ENCODE data around the gene RASGEF1B.

RASGEF1B gene

GRCh38 chr4:81508411-81509185 is 36.9 kb upstream of the RASGEF1B start:
- Histone ChIP-seq H3K4me1 (ENCODE audit: control insufficient read depth, insufficient read depth, low read length) (no peaks in the 10 kb centered on the region), H3K27me3 (ENCODE audit: control insufficient read depth, insufficient read depth, low read length) (peaks cover 10% of the 10 kb centered on the region), H3K4me3 (ENCODE audit: low read length) (no peak overlapping the region), H3K36me3 (ENCODE audit: insufficient read depth, low read length) (no peaks in the 10 kb centered on the region), H3K4me2 (ENCODE audit: low read length) (no peak overlapping the region), H3K9me3 (replicated peaks; ENCODE audit: low read length) (no peaks in the 10 kb centered on the region), H3K9ac (ENCODE audit: low read depth, low read length) (no peak overlapping the region)

GRCh38 chr4:81507530-81507929 is 35.8 kb upstream of the RASGEF1B start:
- H3K4me1 ChIP-seq (ENCODE audit: control insufficient read depth, insufficient read depth, low read length) = no peaks in the 10 kb centered on the region
- no peaks in the 10 kb centered on the region for H3K36me3 ChIP-seq (ENCODE audit: insufficient read depth, low read length)
- H3K4me3 ChIP-seq (ENCODE audit: low read length) = no peak overlapping the region
- no peak overlapping the region for H3K9ac ChIP-seq (ENCODE audit: low read depth, low read length)
- no peak overlapping the region for H3K4me2 ChIP-seq (ENCODE audit: low read length)
- peaks cover 10% of the 10 kb centered on the region for H3K27me3 ChIP-seq (ENCODE audit: control insufficient read depth, insufficient read depth, low read length)
- no peaks in the 10 kb centered on the region for H3K9me3 ChIP-seq (replicated peaks; ENCODE audit: low read length)

- H3K9me3 ChIP-seq (replicated peaks; ENCODE audit: low read length) = no peaks in the 10 kb centered on the region
- no peak overlapping the region for H3K4me2 ChIP-seq (ENCODE audit: low read length)
- H3K4me3 ChIP-seq (ENCODE audit: low read length) = no peak overlapping the region
- H3K4me1 ChIP-seq (ENCODE audit: control insufficient read depth, insufficient read depth, low read length) = no peaks in the 10 kb centered on the region
- no peaks in the 10 kb centered on the region for H3K36me3 ChIP-seq (ENCODE audit: insufficient read depth, low read length)
- H3K27me3 ChIP-seq (ENCODE audit: control insufficient read depth, insufficient read depth, low read length) = peaks cover 5% of the 10 kb centered on the region
- H3K9ac ChIP-seq (ENCODE audit: low read depth, low read length) = no peak overlapping the region
Measured at GRCh38 chr4:81506731-81507130, 35.0 kb upstream of the RASGEF1B start.

GRCh38 chr4:81505726-81506125 is 34.0 kb upstream of the RASGEF1B start:
- Histone ChIP-seq H3K4me1 (ENCODE audit: control insufficient read depth, insufficient read depth, low read length) (no peaks in the 10 kb centered on the region), H3K9ac (ENCODE audit: low read depth, low read length) (no peak overlapping the region), H3K27me3 (ENCODE audit: control insufficient read depth, insufficient read depth, low read length) (peaks cover 11% of the 10 kb centered on the region), H3K4me3 (ENCODE audit: low read length) (no peak overlapping the region), H3K36me3 (ENCODE audit: insufficient read depth, low read length) (no peaks in the 10 kb centered on the region), H3K4me2 (ENCODE audit: low read length) (no peak overlapping the region), H3K9me3 (replicated peaks; ENCODE audit: low read length) (no peaks in the 10 kb centered on the region)

GRCh38 chr4:81505004-81505598 is 33.4 kb upstream of the RASGEF1B start:
- no peaks in the 10 kb centered on the region for H3K9me3 ChIP-seq (replicated peaks; ENCODE audit: low read length)
- H3K36me3 ChIP-seq (ENCODE audit: insufficient read depth, low read length) = no peaks in the 10 kb centered on the region
- H3K9ac ChIP-seq (ENCODE audit: low read depth, low read length) = no peak overlapping the region
- H3K4me3 ChIP-seq (ENCODE audit: low read length) = no peak overlapping the region
- peaks cover 11% of the 10 kb centered on the region for H3K27me3 ChIP-seq (ENCODE audit: control insufficient read depth, insufficient read depth, low read length)
- H3K4me1 ChIP-seq (ENCODE audit: control insufficient read depth, insufficient read depth, low read length) = no peaks in the 10 kb centered on the region
- H3K4me2 ChIP-seq (ENCODE audit: low read length) = peak overlapping the region; percentile 36

GRCh38 chr4:81504112-81505003 is 32.7 kb upstream of the RASGEF1B start:
- peaks cover 11% of the 10 kb centered on the region for H3K27me3 ChIP-seq (ENCODE audit: control insufficient read depth, insufficient read depth, low read length)
- no peaks in the 10 kb centered on the region for H3K36me3 ChIP-seq (ENCODE audit: insufficient read depth, low read length)
- no peaks in the 10 kb centered on the region for H3K4me1 ChIP-seq (ENCODE audit: control insufficient read depth, insufficient read depth, low read length)
- no peaks in the 10 kb centered on the region for H3K9me3 ChIP-seq (replicated peaks; ENCODE audit: low read length)
- no peak overlapping the region for H3K4me2 ChIP-seq (ENCODE audit: low read length)
- no peak overlapping the region for H3K4me3 ChIP-seq (ENCODE audit: low read length)
- H3K9ac ChIP-seq (ENCODE audit: low read depth, low read length) = no peak overlapping the region

- Histone ChIP-seq H3K36me3 (ENCODE audit: insufficient read depth, low read length) (no peaks in the 10 kb centered on the region), H3K4me1 (ENCODE audit: control insufficient read depth, insufficient read depth, low read length) (no peaks in the 10 kb centered on the region), H3K27me3 (ENCODE audit: control insufficient read depth, insufficient read depth, low read length) (peaks cover 6% of the 10 kb centered on the region), H3K4me2 (ENCODE audit: low read length) (no peak overlapping the region), H3K9me3 (replicated peaks; ENCODE audit: low read length) (no peaks in the 10 kb centered on the region), H3K9ac (ENCODE audit: low read depth, low read length) (no peak overlapping the region), H3K4me3 (ENCODE audit: low read length) (no peak overlapping the region)
Measured at GRCh38 chr4:81503586-81503985, 31.9 kb upstream of the RASGEF1B start.

- H3K4me1 ChIP-seq (ENCODE audit: control insufficient read depth, insufficient read depth, low read length) = no peaks in the 10 kb centered on the region
- no peaks in the 10 kb centered on the region for H3K9me3 ChIP-seq (replicated peaks; ENCODE audit: low read length)
- H3K4me3 ChIP-seq (ENCODE audit: low read length) = no peak overlapping the region
- no peaks in the 10 kb centered on the region for H3K36me3 ChIP-seq (ENCODE audit: insufficient read depth, low read length)
- no peak overlapping the region for H3K9ac ChIP-seq (ENCODE audit: low read depth, low read length)
- H3K4me2 ChIP-seq (ENCODE audit: low read length) = no peak overlapping the region
- H3K27me3 ChIP-seq (ENCODE audit: control insufficient read depth, insufficient read depth, low read length) = peaks cover 6% of the 10 kb centered on the region
Measured at GRCh38 chr4:81502564-81502963, 30.9 kb upstream of the RASGEF1B start.

GRCh38 chr4:81499840-81500239 is 28.1 kb upstream of the RASGEF1B start:
- H3K9ac ChIP-seq (ENCODE audit: low read depth, low read length) = no peak overlapping the region
- H3K9me3 ChIP-seq (replicated peaks; ENCODE audit: low read length) = no peaks in the 10 kb centered on the region
- H3K27me3 ChIP-seq (ENCODE audit: control insufficient read depth, insufficient read depth, low read length) = peaks cover 6% of the 10 kb centered on the region
- no peak overlapping the region for H3K4me3 ChIP-seq (ENCODE audit: low read length)
- no peaks in the 10 kb centered on the region for H3K4me1 ChIP-seq (ENCODE audit: control insufficient read depth, insufficient read depth, low read length)
- H3K36me3 ChIP-seq (ENCODE audit: insufficient read depth, low read length) = no peaks in the 10 kb centered on the region
- no peak overlapping the region for H3K4me2 ChIP-seq (ENCODE audit: low read length)

- no peak overlapping the region for H3K4me2 ChIP-seq (ENCODE audit: low read length)
- H3K9ac ChIP-seq (ENCODE audit: low read depth, low read length) = no peak overlapping the region
- H3K9me3 ChIP-seq (replicated peaks; ENCODE audit: low read length) = no peaks in the 10 kb centered on the region
- H3K36me3 ChIP-seq (ENCODE audit: insufficient read depth, low read length) = no peaks in the 10 kb centered on the region
- H3K4me3 ChIP-seq (ENCODE audit: low read length) = no peak overlapping the region
- H3K4me1 ChIP-seq (ENCODE audit: control insufficient read depth, insufficient read depth, low read length) = no peaks in the 10 kb centered on the region
- peaks cover 6% of the 10 kb centered on the region for H3K27me3 ChIP-seq (ENCODE audit: control insufficient read depth, insufficient read depth, low read length)
Measured at GRCh38 chr4:81498551-81499099, 26.9 kb upstream of the RASGEF1B start.

- H3K9ac ChIP-seq (ENCODE audit: low read depth, low read length) = no peak overlapping the region
- H3K4me1 ChIP-seq (ENCODE audit: control insufficient read depth, insufficient read depth, low read length) = no peaks in the 10 kb centered on the region
- no peak overlapping the region for H3K4me3 ChIP-seq (ENCODE audit: low read length)
- peaks cover 6% of the 10 kb centered on the region for H3K27me3 ChIP-seq (ENCODE audit: control insufficient read depth, insufficient read depth, low read length)
- no peak overlapping the region for H3K4me2 ChIP-seq (ENCODE audit: low read length)
- H3K36me3 ChIP-seq (ENCODE audit: insufficient read depth, low read length) = no peaks in the 10 kb centered on the region
- no peaks in the 10 kb centered on the region for H3K9me3 ChIP-seq (replicated peaks; ENCODE audit: low read length)
Measured at GRCh38 chr4:81498046-81498445, 26.3 kb upstream of the RASGEF1B start.

All from skeletal muscle satellite cell (primary cell).